WI38 (cell line): ENCODE results near the gene NUP133.

Source experiments
- H3K4me3 ChIP-seq: 2 replicates; pipeline ENCODE4 v1.5.1; 2011; ENCODE audit warnings: low read depth, mild to moderate bottlenecking, control low read depth, low read length
- CTCF ChIP-seq: IDR thresholded peaks from 2 replicates; pipeline ENCODE4 v1.5.1; 2012; ENCODE audit warnings: low read depth, mild to moderate bottlenecking, control low read depth, low read length

NUP133 gene

GRCh38 chr1:229392936-229393335 is 115.2 kb downstream of the NUP133 start:
- no peak for TF ChIP-seq CTCF
- no peak overlapping the region for H3K4me3 ChIP-seq
